HFF-Myc (cell line): ENCODE results near the gene CELF2.

Source experiments
- DNase-seq: peaks from one replicate; pipeline ENCODE4 v3.0.0-alpha.2; 2011; ENCODE audit warnings: low read depth; ENCODE audit errors: extremely low read depth
- H3K4me3 ChIP-seq: replicated peaks from 2 replicates; pipeline ENCODE4 v1.5.1; 2011; ENCODE audit warnings: low read depth, mild to moderate bottlenecking, control low read depth, low read length
- CTCF ChIP-seq: IDR thresholded peaks from 2 replicates; pipeline ENCODE4 v1.5.1; 2012; ENCODE audit warnings: mild to moderate bottlenecking, low read depth, low read length, control low read depth; ENCODE audit errors: missing control alignments

The CELF2 gene

GRCh38 chr10:11107948-11108347 lies 90.3 kb downstream of the CELF2 start:
- DNase-seq = no peak
- TF ChIP-seq CTCF = no peak
- no peak overlapping the region for H3K4me3 ChIP-seq

DNA sequence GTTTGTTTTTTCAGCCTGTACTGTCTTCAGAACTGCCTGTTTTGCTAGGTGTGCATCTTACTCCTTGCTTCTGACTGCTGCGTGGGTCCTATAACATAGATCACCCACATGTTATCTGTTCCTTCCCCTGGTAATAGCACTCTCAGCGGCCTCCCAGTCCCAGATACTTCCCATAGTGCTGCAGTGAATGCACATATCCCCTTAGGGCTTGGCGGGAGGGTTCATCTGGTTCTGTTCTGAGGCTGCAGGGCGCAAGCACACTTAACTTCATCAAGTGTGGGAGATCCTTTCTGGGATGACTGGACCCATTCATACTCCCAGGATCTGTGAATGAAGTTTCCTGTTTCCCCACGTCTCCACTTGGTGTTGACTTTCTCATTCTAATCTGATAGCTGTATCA lies 90.7 kb downstream of the CELF2 start:
- DNase-seq = no peak
- no peak for TF ChIP-seq CTCF
- no peak overlapping the region for H3K4me3 ChIP-seq

DNA sequence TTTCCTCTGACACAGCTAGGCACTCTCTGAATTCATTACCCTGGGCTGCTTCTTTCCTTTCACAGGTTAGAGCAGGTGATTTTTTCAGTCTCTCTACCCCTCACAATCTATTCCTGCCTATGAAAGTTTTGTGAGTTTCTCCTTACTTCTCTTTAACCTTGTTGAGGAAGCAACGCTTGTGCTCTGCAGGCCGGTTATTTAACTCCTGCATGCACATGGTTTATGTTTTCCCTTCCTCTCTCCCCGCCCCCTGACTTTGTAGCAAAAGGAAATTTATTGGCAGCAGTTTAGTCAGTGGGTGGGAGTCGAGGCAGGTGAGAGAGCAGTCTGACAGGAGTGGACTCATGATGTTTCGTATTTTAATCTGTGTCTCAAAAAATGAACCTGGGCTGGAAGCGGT lies 91.9 kb downstream of the CELF2 start:
- no peak overlapping the region for H3K4me3 ChIP-seq
- no peak for TF ChIP-seq CTCF
- no peak for DNase-seq

DNA sequence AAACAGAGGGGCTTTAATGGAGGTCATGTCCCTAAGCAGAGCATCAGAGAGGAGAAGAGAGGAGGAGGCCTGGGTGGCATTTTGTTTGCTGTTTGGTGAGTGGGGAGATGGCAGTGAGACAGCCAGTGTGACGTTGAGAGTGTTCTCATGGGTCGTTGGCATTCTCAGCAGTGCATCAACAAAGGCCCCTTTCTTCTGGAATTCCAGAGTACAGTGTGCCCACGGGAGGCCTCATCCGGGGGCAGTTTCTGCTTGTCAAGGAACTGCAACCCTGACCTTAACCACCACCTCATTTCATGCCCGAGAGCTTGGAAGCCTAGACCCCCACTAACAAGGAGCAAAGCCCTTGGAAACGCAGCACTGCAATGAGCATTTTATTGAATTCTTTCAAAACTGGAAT lies 92.9 kb downstream of the CELF2 start:
- no peak for TF ChIP-seq CTCF
- no peak for DNase-seq
- H3K4me3 ChIP-seq = no peak overlapping the region

GRCh38 chr10:11111490-11111889 lies 93.8 kb downstream of the CELF2 start:
- H3K4me3 ChIP-seq = no peak overlapping the region
- no peak for DNase-seq
- no peak for TF ChIP-seq CTCF

DNA sequence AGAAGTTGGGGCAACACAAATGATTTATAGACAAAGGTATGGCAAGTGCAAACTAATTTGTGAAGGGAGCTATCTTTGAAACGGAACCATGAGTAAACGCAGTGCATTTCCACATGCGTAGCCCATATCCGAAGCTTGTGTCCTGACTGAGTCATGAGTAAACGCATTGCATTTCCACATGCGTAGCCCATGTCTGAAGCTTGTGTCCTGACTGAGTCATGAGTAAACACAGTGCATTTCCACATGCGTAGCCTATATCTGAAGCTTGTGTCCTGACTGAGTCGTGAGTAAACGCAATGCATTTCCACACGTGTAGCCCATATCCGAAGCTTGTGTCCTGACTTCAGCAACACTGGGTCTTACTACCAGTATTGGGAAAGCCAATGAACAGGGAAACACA lies 95.0 kb downstream of the CELF2 start:
- no peak for TF ChIP-seq CTCF
- no peak for DNase-seq
- H3K4me3 ChIP-seq = no peak overlapping the region

- no peak overlapping the region for H3K4me3 ChIP-seq
- no peak for DNase-seq
- peak; percentile 12 for TF ChIP-seq CTCF
Observed at GRCh38 chr10:11113156-11113555, 95.5 kb downstream of the CELF2 start.
